Sigmoid colon (tissue), 3 donors: ENCODE data around the gene ADCY5.

ENCODE experiments used
- CTCF ChIP-seq, 4 experiments: fragments of 450-650 bp in 3 of 4; fragments of 200-600 bp in 1 of 4; IDR thresholded peaks; one replicate each; pipeline ENCODE4 v1.5.1; 2016 to 2019; ENCODE audit warnings: antibody characterized with exemption in 4 of 4, mild to moderate bottlenecking in 3 of 4, moderate library complexity in 2 of 4
- POLR2A ChIP-seq, 2 donors: fragments of 450-650 bp; IDR thresholded peaks; one replicate each; pipeline ENCODE4 v1.6.1; 2016; ENCODE audit warnings: antibody characterized with exemption in 2 of 2, mild to moderate bottlenecking in 2 of 2, moderate library complexity in 2 of 2

GRCh38 chr3:123447749-123448517 is 957 bp downstream of the ADCY5 start:
- TF ChIP-seq POLR2A (IDR thresholded peaks at IDR 0.05) (peak; percentile 15 to 36), CTCF (IDR thresholded peaks at IDR 0.05) (peak in 1 of 4 experiments; percentile 18)
